Caco-2 (cell line): Measurements from ENCODE around the gene B3GNT9. TPM values are rescaled to one million over a fixed set of nuclear protein-coding genes. Genes with fewer than 3 reads are reported as not detected.
A peak's percentile ranks its signal among the peaks of the same experiment; 100 is the strongest.

Source experiments
- BruUV-seq: library from RNA; stranded (reverse); fragments of 400-500 nt; replicated peaks from 2 replicates; lab custom pipeline; 2021; lab: Mats Ljungman, UMichigan
- CTCF ChIA-PET: fragments of 300-600 bp; sonication (Branson Sonifier 250); formaldehyde crosslinking; loops from one replicate; lab custom pipeline; 2022; ENCODE audit warnings: antibody characterized with exemption; lab: Charles Lee
- POLR2A ChIA-PET: fragments of 300-600 bp; sonication (Branson Sonifier 250); formaldehyde crosslinking; loops from one replicate; lab custom pipeline; 2022; ENCODE audit warnings: antibody characterized with exemption; lab: Charles Lee
- DNase-seq, 2 experiments: peaks; one replicate each; pipeline versions ENCODE4 v3.0.0 to v3.0.0-alpha.2; 2020 to 2022
- H3K27me3 ChIP-seq: replicated peaks from 2 replicates; pipeline ENCODE4 v1.6.0; 2011; ENCODE audit warnings: low read length; ENCODE audit not compliant: control insufficient read depth, insufficient read depth
- H3K36me3 ChIP-seq: 2 replicates; pipeline ENCODE4 v1.5.1; 2011; ENCODE audit warnings: low read length; ENCODE audit not compliant: control insufficient read depth, insufficient read depth
- H3K4me1 ChIP-seq: fragments of 250-450 bp; sonication (Bioruptor Pico); 2 replicates; pipeline ENCODE4 v1.5.1; 2020; ENCODE audit warnings: mild to moderate bottlenecking
- H3K4me3 ChIP-seq: 2 replicates; pipeline ENCODE4 v1.5.1; 2011; ENCODE audit warnings: low read depth, mild to moderate bottlenecking, control low read depth, low read length
- H3K9me3 ChIP-seq: fragments of 250-450 bp; sonication (Bioruptor Pico); 2 replicates; pipeline ENCODE4 v1.5.1; 2020; ENCODE audit warnings: mild to moderate bottlenecking, moderate library complexity
- H3K27ac Mint-ChIP-seq: one replicate; pipeline ENCODE4 v1.8.0; 2022; ENCODE audit warnings: mixed read lengths; ENCODE audit not compliant: unreplicated experiment
- H3K27me3 Mint-ChIP-seq: one replicate; pipeline ENCODE4 v1.8.0; 2022; ENCODE audit warnings: mixed read lengths; ENCODE audit not compliant: insufficient read depth, unreplicated experiment
- H3K36me3 Mint-ChIP-seq: one replicate; pipeline ENCODE4 v1.8.0; 2022; ENCODE audit warnings: mild to moderate bottlenecking, mixed read lengths; ENCODE audit not compliant: insufficient read depth, unreplicated experiment
- H3K4me1 Mint-ChIP-seq: one replicate; pipeline ENCODE4 v1.8.0; 2022; ENCODE audit warnings: low read depth, mixed read lengths; ENCODE audit not compliant: unreplicated experiment
- H3K4me3 Mint-ChIP-seq: one replicate; pipeline ENCODE4 v1.8.0; 2022; ENCODE audit warnings: mild to moderate bottlenecking, moderate library complexity, mixed read lengths; ENCODE audit not compliant: unreplicated experiment
- H3K9me3 Mint-ChIP-seq: one replicate; pipeline ENCODE4 v1.8.0; 2022; ENCODE audit warnings: mixed read lengths; ENCODE audit not compliant: unreplicated experiment
- intact Hi-C: fragments of 100-400 bp; cut with micrococcal nuclease; formaldehyde crosslinking; loops from one replicate; pipeline ENCODE4 v1.10.0; 2022; ENCODE audit not compliant: unreplicated experiment
- total RNA-seq: library from RNA; stranded (reverse); gene quantifications from 2 replicates; pipeline ENCODE4 v1.2.3, GENCODE V29; 2022
- TF ChIP-seq, protein P1 (sequence below), 2 experiments: fragments of 200-600 bp in 1 of 2; IDR thresholded peaks; 1 replicate in 1 of 2; 2 replicates in 1 of 2; pipeline versions ENCODE4 v1.5.1 to v1.8.0; 2011 to 2022; ENCODE audit warnings: antibody characterized with exemption in 1 of 2, control low read depth in 1 of 2, inconsistent platforms in 1 of 2, low read depth in 1 of 2, low read length in 1 of 2, mild to moderate bottlenecking in 1 of 2, moderate library complexity in 1 of 2; ENCODE audit not compliant: insufficient read depth in 1 of 2, severe bottlenecking in 1 of 2, unreplicated experiment in 1 of 2

B3GNT9 gene
- total RNA-seq, 1 experiment from 2014 or later, result 11.6 TPM

DNA sequence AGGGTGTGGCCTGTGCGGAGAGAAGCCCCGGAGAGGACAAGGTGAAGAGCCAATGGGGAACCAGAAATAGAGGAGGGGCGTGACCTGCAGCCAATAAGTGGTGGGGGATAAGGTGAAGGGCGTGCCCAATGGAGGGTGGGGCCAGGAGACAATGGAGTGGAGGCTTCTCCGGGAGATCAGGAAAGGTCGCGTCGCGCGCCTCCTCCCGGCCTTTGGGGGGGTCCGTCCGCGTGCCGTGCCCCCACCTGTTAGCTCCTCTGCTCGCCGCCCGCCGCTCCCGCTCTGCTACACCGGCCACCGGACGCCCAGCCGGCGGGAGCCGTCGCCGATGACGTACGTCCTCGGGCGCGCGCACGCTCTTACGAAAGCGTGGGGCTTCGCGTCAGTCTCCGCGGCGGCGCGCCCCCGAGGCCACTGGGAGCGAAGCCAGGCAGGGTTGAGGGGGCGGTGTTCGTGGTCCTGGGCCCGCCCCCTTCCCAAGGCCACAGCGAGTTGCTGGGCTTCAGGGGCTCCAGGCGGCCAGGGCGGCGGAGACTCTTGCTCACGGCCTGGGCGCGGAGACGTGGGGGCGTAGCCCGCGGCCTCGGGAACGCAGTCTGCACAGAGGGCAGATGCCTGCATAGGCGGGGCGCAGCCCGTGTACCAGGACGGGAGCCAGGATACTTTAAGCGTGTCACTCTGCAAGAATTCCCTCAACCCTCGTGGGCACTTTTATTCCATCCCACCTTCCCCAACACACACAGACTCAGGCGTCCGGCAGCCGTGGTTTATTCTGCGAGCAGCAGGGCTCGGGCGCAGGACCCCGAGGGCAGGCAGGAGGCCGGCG is 33.0 kb upstream of the B3GNT9 start, which contains the start of gene MATCAP1:
MATCAP1 (minus strand) TSS at position 337 of the 826 bp plus-strand sequence. CDS start 3,353 bp downstream, outside the sequence.
- no peak within 1 kb of the TSS for H3K4me3 Mint-ChIP-seq
- intact Hi-C loops, result loop anchor here (1.0 to 2.0 kb wide), 5 partner anchors 14 to 237 kb away; partner anchors contain the start of gene NOL3
- TSS peak; percentile 58 for BruUV-seq
- no peaks in the 10 kb centered on the region for H3K36me3 ChIP-seq
- no peaks in the 10 kb centered on the region for H3K9me3 Mint-ChIP-seq
- peaks cover 40% of the 10 kb centered on the region for H3K4me1 ChIP-seq
- DNase-seq, result peak; percentile 98 to 99
- peaks cover 3% of the 10 kb centered on the region for H3K27me3 Mint-ChIP-seq
- CTCF ChIA-PET, result interaction anchor here (0.9 to 3.2 kb wide), 13 partner anchors 8 to 230 kb away, joined by 3 to 39 read pairs (median 8); partner anchors contain the start of genes ELMO3, FBXL8, FHOD1 and NOL3
- H3K9me3 ChIP-seq, result no peaks in the 10 kb centered on the region
- peaks cover 11% of the 10 kb centered on the region for H3K4me1 Mint-ChIP-seq
- H3K27ac Mint-ChIP-seq, result no peak within 1 kb of the TSS
- H3K27me3 ChIP-seq, result no peaks in the 10 kb centered on the region
- TF ChIP-seq, protein P1, sequence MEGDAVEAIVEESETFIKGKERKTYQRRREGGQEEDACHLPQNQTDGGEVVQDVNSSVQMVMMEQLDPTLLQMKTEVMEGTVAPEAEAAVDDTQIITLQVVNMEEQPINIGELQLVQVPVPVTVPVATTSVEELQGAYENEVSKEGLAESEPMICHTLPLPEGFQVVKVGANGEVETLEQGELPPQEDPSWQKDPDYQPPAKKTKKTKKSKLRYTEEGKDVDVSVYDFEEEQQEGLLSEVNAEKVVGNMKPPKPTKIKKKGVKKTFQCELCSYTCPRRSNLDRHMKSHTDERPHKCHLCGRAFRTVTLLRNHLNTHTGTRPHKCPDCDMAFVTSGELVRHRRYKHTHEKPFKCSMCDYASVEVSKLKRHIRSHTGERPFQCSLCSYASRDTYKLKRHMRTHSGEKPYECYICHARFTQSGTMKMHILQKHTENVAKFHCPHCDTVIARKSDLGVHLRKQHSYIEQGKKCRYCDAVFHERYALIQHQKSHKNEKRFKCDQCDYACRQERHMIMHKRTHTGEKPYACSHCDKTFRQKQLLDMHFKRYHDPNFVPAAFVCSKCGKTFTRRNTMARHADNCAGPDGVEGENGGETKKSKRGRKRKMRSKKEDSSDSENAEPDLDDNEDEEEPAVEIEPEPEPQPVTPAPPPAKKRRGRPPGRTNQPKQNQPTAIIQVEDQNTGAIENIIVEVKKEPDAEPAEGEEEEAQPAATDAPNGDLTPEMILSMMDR (IDR thresholded peaks at IDR 0.05; ENCODE audit: insufficient read depth in 1 of 2, low read depth in 1 of 2, low read length in 1 of 2, severe bottlenecking in 1 of 2, unreplicated experiment in 1 of 2), result no peak
- POLR2A ChIA-PET, result interaction anchor here (3.1 kb wide), 1 partner anchor 13 kb away, joined by 10 read pairs; the partner anchor contains the start of gene NOL3
- H3K4me3 ChIP-seq, result peak within 1 kb of the TSS; percentile 90
- peaks cover 8% of the 10 kb centered on the region for H3K36me3 Mint-ChIP-seq

DNA sequence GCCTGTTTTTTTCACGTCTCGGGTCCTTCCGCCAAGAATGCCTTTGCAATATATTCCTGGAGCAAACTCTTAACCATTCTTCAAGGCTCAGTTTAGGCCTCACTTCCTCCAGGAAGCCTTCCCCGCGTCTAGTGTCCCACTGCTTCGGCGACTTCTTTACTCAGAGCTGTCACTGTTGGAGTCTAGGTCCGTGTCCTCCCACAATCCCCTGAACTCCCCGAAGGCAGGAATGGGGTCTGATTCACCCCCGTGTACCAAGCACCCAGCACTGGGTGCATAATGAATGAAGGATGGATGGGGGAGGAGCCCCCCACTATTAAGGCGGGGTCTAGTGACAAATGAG is 32.5 kb upstream of the B3GNT9 start:
- CTCF ChIA-PET, result interaction anchor here (0.9 to 3.2 kb wide), 3 partner anchors 13 to 165 kb away, joined by 3 to 39 read pairs (median 3); partner anchors contain the start of gene NOL3
- Mint-ChIP-seq H3K9me3 (no peaks in the 10 kb centered on the region), H3K27ac (no peak overlapping the region), H3K27me3 (peaks cover 3% of the 10 kb centered on the region), H3K4me1 (peaks cover 13% of the 10 kb centered on the region), H3K36me3 (peaks cover 9% of the 10 kb centered on the region), H3K4me3 (no peak overlapping the region)
- peaks cover 40% of the 10 kb centered on the region for H3K4me1 ChIP-seq
- H3K36me3 ChIP-seq, result no peaks in the 10 kb centered on the region
- no peaks in the 10 kb centered on the region for H3K9me3 ChIP-seq
- TF ChIP-seq, protein P1 (IDR thresholded peaks at IDR 0.05; ENCODE audit: insufficient read depth in 1 of 2, low read depth in 1 of 2, low read length in 1 of 2, severe bottlenecking in 1 of 2, unreplicated experiment in 1 of 2), result no peak
- POLR2A ChIA-PET, result interaction anchor here (3.1 kb wide), 1 partner anchor 13 kb away, joined by 10 read pairs; the partner anchor contains the start of gene NOL3
- no peak for DNase-seq
- intact Hi-C loops, result loop anchor here (1.0 kb wide), 3 partner anchors 13 to 168 kb away; partner anchors contain the start of gene NOL3
- H3K4me3 ChIP-seq, result peak overlapping the region; percentile 90
- H3K27me3 ChIP-seq, result no peaks in the 10 kb centered on the region
- no TSS peak for BruUV-seq

DNA sequence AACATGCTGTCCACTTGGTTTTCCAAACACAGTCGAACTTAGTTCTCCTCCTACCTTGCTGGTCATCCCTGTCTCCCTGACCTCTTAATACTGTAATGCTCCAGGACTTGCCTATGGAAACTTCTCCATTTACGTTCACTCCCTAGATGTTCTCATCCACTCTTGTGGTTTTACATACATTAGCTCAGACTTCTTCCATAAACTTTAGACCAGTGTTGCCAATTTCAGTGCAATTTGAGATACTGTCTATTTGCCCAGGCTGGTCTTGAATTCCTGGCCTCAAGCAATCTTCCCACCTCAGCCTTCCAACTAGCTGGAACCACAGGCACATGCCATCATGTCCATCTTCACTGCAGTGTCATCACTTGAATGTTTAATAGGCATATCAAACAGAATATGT is 31.5 kb upstream of the B3GNT9 start:
- ChIA-PET POLR2A (no interaction called here), CTCF (no interaction called here)
- Mint-ChIP-seq H3K4me1 (peaks cover 20% of the 10 kb centered on the region), H3K27me3 (peaks cover 3% of the 10 kb centered on the region), H3K9me3 (no peaks in the 10 kb centered on the region), H3K4me3 (no peak overlapping the region), H3K27ac (no peak overlapping the region), H3K36me3 (peaks cover 19% of the 10 kb centered on the region)
- TF ChIP-seq, protein P1 (IDR thresholded peaks at IDR 0.05; ENCODE audit: insufficient read depth in 1 of 2, low read depth in 1 of 2, low read length in 1 of 2, severe bottlenecking in 1 of 2, unreplicated experiment in 1 of 2), result no peak
- Histone ChIP-seq H3K4me3 (no peak overlapping the region), H3K4me1 (peaks cover 42% of the 10 kb centered on the region), H3K36me3 (no peaks in the 10 kb centered on the region), H3K9me3 (no peaks in the 10 kb centered on the region), H3K27me3 (no peaks in the 10 kb centered on the region)
- no TSS peak for BruUV-seq
- intact Hi-C loops, result no loop called here
- no peak for DNase-seq
